T-helper 17 cell (primary cell): ENCODE measurements around the gene MAP4K1. TPM values are rescaled to one million over a fixed set of nuclear protein-coding genes. Genes with fewer than 3 reads are reported as not detected.
"Not testable (repeated sequence)": the region's sequence is repeated elsewhere in the genome, so short reads cannot be mapped to it uniquely, and the experiment has no call there.

Source experiments
- ATAC-seq: fragments of 150-1000 bp; cut with Tn5 transposase; 2 replicates; pipeline ENCODE4 v1.10.0; 2021; ENCODE audit warnings: mild to moderate bottlenecking, moderate library complexity
- DNase-seq, 3 donors: peaks; one replicate each; pipeline versions ENCODE4 v3.0.0 to v3.0.0-alpha.2; 2020 to 2021
- H3K9me3 ChIP-seq: one replicate; pipeline ENCODE4 v1.7.0; 2013; ENCODE audit warnings: low read length, mild to moderate bottlenecking; ENCODE audit not compliant: control insufficient read depth, poor library complexity, severe bottlenecking
- H3K27ac Mint-ChIP-seq: one replicate; pipeline ENCODE4 v1.8.0; 2022; ENCODE audit warnings: mild to moderate bottlenecking, moderate library complexity, mixed read lengths
- H3K27me3 Mint-ChIP-seq: one replicate; pipeline ENCODE4 v1.8.0; 2022; ENCODE audit warnings: mixed read lengths
- H3K36me3 Mint-ChIP-seq: one replicate; pipeline ENCODE4 v1.8.0; 2022; ENCODE audit warnings: low read depth, mixed read lengths
- H3K4me1 Mint-ChIP-seq: one replicate; pipeline ENCODE4 v1.8.0; 2022; ENCODE audit warnings: mild to moderate bottlenecking, mixed read lengths
- H3K4me3 Mint-ChIP-seq: one replicate; pipeline ENCODE4 v1.8.0; 2022; ENCODE audit warnings: mild to moderate bottlenecking, moderate library complexity, mixed read lengths
- total RNA-seq, 4 donors: library from RNA in 2 of 4; stranded (reverse) in 2 of 4; gene quantifications; one replicate each; pipeline ENCODE4 v1.2.3 and lab custom pipeline; 2022 to 2026

The MAP4K1 gene
- total RNA-seq, 2 donors from 2014 or later, result 298 to 351 TPM

GRCh38 chr19:38596057-38596981, 21.4 kb downstream of the MAP4K1 start:
- DNase-seq (no peak), ATAC-seq (no peak)
- H3K27me3 Mint-ChIP-seq, result no peaks in the 10 kb centered on the region
- peaks cover 9% of the 10 kb centered on the region for H3K4me1 Mint-ChIP-seq
- H3K4me3 Mint-ChIP-seq, result no peak overlapping the region
- H3K9me3 ChIP-seq, result no peaks in the 10 kb centered on the region
- no peak overlapping the region for H3K27ac Mint-ChIP-seq
- H3K36me3 Mint-ChIP-seq, result peaks cover 5% of the 10 kb centered on the region

GRCh38 chr19:38592940-38593339, 24.8 kb downstream of the MAP4K1 start:
- H3K27ac Mint-ChIP-seq, result no peak overlapping the region
- peaks cover 2% of the 10 kb centered on the region for H3K4me1 Mint-ChIP-seq
- H3K27me3 Mint-ChIP-seq, result no peaks in the 10 kb centered on the region
- ATAC-seq (no peak), DNase-seq (no peak)
- H3K9me3 ChIP-seq, result no peaks in the 10 kb centered on the region
- H3K36me3 Mint-ChIP-seq, result peaks cover under 1% of the 10 kb centered on the region
- H3K4me3 Mint-ChIP-seq, result no peak overlapping the region

GRCh38 chr19:38588041-38588440, 29.7 kb downstream of the MAP4K1 start:
- DNase-seq, result no peak
- Mint-ChIP-seq H3K4me3 (no peak overlapping the region), H3K4me1 (peaks cover 7% of the 10 kb centered on the region), H3K27me3 (no peaks in the 10 kb centered on the region), H3K36me3 (peaks cover 3% of the 10 kb centered on the region), H3K27ac (no peak overlapping the region)
- ATAC-seq, result no peak
- no peaks in the 10 kb centered on the region for H3K9me3 ChIP-seq

- DNase-seq, result no peak
- no peak for ATAC-seq
- Mint-ChIP-seq H3K27ac (no peak overlapping the region), H3K27me3 (no peaks in the 10 kb centered on the region), H3K4me1 (peaks cover 7% of the 10 kb centered on the region), H3K36me3 (peaks cover 3% of the 10 kb centered on the region), H3K4me3 (no peak overlapping the region)
- H3K9me3 ChIP-seq, result no peaks in the 10 kb centered on the region
Observed at GRCh38 chr19:38587562-38587961, 30.2 kb downstream of the MAP4K1 start.

- H3K9me3 ChIP-seq, result no peaks in the 10 kb centered on the region
- Mint-ChIP-seq H3K27ac (peak overlapping the region; percentile 27), H3K36me3 (peaks cover 3% of the 10 kb centered on the region), H3K27me3 (no peaks in the 10 kb centered on the region), H3K4me1 (peaks cover 12% of the 10 kb centered on the region), H3K4me3 (no peak overlapping the region)
- ATAC-seq (no peak), DNase-seq (no peak)
Observed at GRCh38 chr19:38583985-38584305, 33.8 kb downstream of the MAP4K1 start.

GRCh38 chr19:38583219-38583984, 34.4 kb downstream of the MAP4K1 start:
- no peaks in the 10 kb centered on the region for H3K27me3 Mint-ChIP-seq
- DNase-seq, result no peak
- no peak overlapping the region for H3K4me3 Mint-ChIP-seq
- ATAC-seq, result no peak
- H3K27ac Mint-ChIP-seq, result peak overlapping the region; percentile 27
- peaks cover 3% of the 10 kb centered on the region for H3K36me3 Mint-ChIP-seq
- peaks cover 12% of the 10 kb centered on the region for H3K4me1 Mint-ChIP-seq
- H3K9me3 ChIP-seq, result no peaks in the 10 kb centered on the region

- no peaks in the 10 kb centered on the region for H3K36me3 Mint-ChIP-seq
- H3K27me3 Mint-ChIP-seq, result no peaks in the 10 kb centered on the region
- H3K9me3 ChIP-seq, result no peaks in the 10 kb centered on the region
- DNase-seq (no peak), ATAC-seq (no peak)
- H3K4me1 Mint-ChIP-seq, result peaks cover 12% of the 10 kb centered on the region
- H3K27ac Mint-ChIP-seq, result no peak overlapping the region
- H3K4me3 Mint-ChIP-seq, result no peak overlapping the region
Observed at GRCh38 chr19:38580080-38580479, 37.7 kb downstream of the MAP4K1 start.

- not testable (repeated sequence) for H3K4me3 Mint-ChIP-seq, H3K27ac Mint-ChIP-seq, H3K27me3 Mint-ChIP-seq, H3K9me3 ChIP-seq, DNase-seq, H3K36me3 Mint-ChIP-seq
- ATAC-seq, result peak; percentile 80
- H3K4me1 Mint-ChIP-seq, result peaks cover 12% of the 10 kb centered on the region
Observed at GRCh38 chr19:38579304-38579703, 38.4 kb downstream of the MAP4K1 start.

GRCh38 chr19:38577826-38578225, 39.9 kb downstream of the MAP4K1 start:
- DNase-seq (no peak), ATAC-seq (no peak)
- no peaks in the 10 kb centered on the region for H3K36me3 Mint-ChIP-seq
- H3K9me3 ChIP-seq, result no peaks in the 10 kb centered on the region
- peaks cover 6% of the 10 kb centered on the region for H3K4me1 Mint-ChIP-seq
- no peaks in the 10 kb centered on the region for H3K27me3 Mint-ChIP-seq
- H3K4me3 Mint-ChIP-seq, result no peak overlapping the region
- H3K27ac Mint-ChIP-seq, result no peak overlapping the region

GRCh38 chr19:38571682-38572081, 46.1 kb downstream of the MAP4K1 start:
- DNase-seq, result no peak
- Mint-ChIP-seq H3K27me3 (no peaks in the 10 kb centered on the region), H3K36me3 (no peaks in the 10 kb centered on the region), H3K4me1 (peaks cover 3% of the 10 kb centered on the region), H3K27ac (no peak overlapping the region), H3K4me3 (peak overlapping the region; percentile 36)
- no peak for ATAC-seq
- H3K9me3 ChIP-seq, result no peaks in the 10 kb centered on the region

- Mint-ChIP-seq H3K4me3 (no peak overlapping the region), H3K4me1 (peaks cover 7% of the 10 kb centered on the region), H3K36me3 (no peaks in the 10 kb centered on the region), H3K27ac (no peak overlapping the region), H3K27me3 (no peaks in the 10 kb centered on the region)
- H3K9me3 ChIP-seq, result no peaks in the 10 kb centered on the region
- DNase-seq, result no peak
- no peak for ATAC-seq
Observed at GRCh38 chr19:38569368-38569983, 48.3 kb downstream of the MAP4K1 start.

GRCh38 chr19:38565691-38566105, 52.1 kb downstream of the MAP4K1 start:
- DNase-seq, result no peak
- H3K4me1 Mint-ChIP-seq, result peaks cover 25% of the 10 kb centered on the region
- peak overlapping the region; percentile 84 for H3K4me3 Mint-ChIP-seq
- no peak for ATAC-seq
- H3K36me3 Mint-ChIP-seq, result no peaks in the 10 kb centered on the region
- peak overlapping the region; percentile 8 for H3K27ac Mint-ChIP-seq
- no peaks in the 10 kb centered on the region for H3K27me3 Mint-ChIP-seq
- H3K9me3 ChIP-seq, result no peaks in the 10 kb centered on the region

GRCh38 chr19:38564981-38565690, 52.6 kb downstream of the MAP4K1 start:
- H3K4me3 Mint-ChIP-seq, result peak overlapping the region; percentile 76
- DNase-seq, result no peak
- H3K27ac Mint-ChIP-seq, result peak overlapping the region; percentile 8
- ATAC-seq, result peak; percentile 54
- H3K4me1 Mint-ChIP-seq, result peaks cover 26% of the 10 kb centered on the region
- no peaks in the 10 kb centered on the region for H3K9me3 ChIP-seq
- H3K27me3 Mint-ChIP-seq, result no peaks in the 10 kb centered on the region
- H3K36me3 Mint-ChIP-seq, result no peaks in the 10 kb centered on the region
